Gastroesophageal sphincter (tissue), 4 donors: ENCODE results near the gene HHAT. TPM values are rescaled to one million over a fixed set of nuclear protein-coding genes. Genes with fewer than 3 reads are reported as not detected.

Experiments used
- ATAC-seq: fragments of 150-250 bp; one replicate; pipeline ENCODE4 v1.9.1; 2016; ENCODE audit warnings: mild to moderate bottlenecking, moderate library complexity
- H3K27ac ChIP-seq, 4 donors: fragments of 200-600 bp; sonication (generic) in 3 of 4; 1 replicate in 3 of 4; 2 replicates in 1 of 4; pipeline ENCODE4 v1.5.1; 2016 to 2019
- H3K27me3 ChIP-seq: fragments of 200-600 bp; sonication (generic); one replicate; pipeline ENCODE4 v1.5.1; 2019
- H3K36me3 ChIP-seq, 2 donors: fragments of 200-600 bp; sonication (generic); one replicate each; pipeline ENCODE4 v1.5.1; 2019; ENCODE audit warnings: control low read depth in 1 of 2
- H3K4me1 ChIP-seq, 3 donors: fragments of 200-600 bp; sonication (generic); 1 replicate in 2 of 3; 2 replicates in 1 of 3; pipeline ENCODE4 v1.5.1; 2016 to 2019; ENCODE audit warnings: control low read depth in 2 of 3
- H3K4me3 ChIP-seq, 2 donors: fragments of 200-600 bp; sonication (generic); one replicate each; pipeline ENCODE4 v1.5.1; 2019; ENCODE audit warnings: mild to moderate bottlenecking in 1 of 2, moderate library complexity in 1 of 2
- H3K9me3 ChIP-seq, 3 donors: fragments of 200-600 bp; sonication (generic); one replicate each; pipeline ENCODE4 v1.5.1; 2017 to 2019; ENCODE audit warnings: control low read depth in 2 of 3
- EP300 ChIP-seq: sonication (generic); formaldehyde crosslinking; IDR thresholded peaks from one replicate; pipeline ENCODE4 v1.6.1; 2017; ENCODE audit warnings: antibody characterized with exemption, mild to moderate bottlenecking
- POLR2A ChIP-seq, 2 donors: fragments of 450-650 bp; IDR thresholded peaks; one replicate each; pipeline ENCODE4 v1.6.1; 2017; ENCODE audit warnings: antibody characterized with exemption in 2 of 2, mild to moderate bottlenecking in 2 of 2, moderate library complexity in 1 of 2
- POLR2AphosphoS5 ChIP-seq: sonication (generic); formaldehyde crosslinking; IDR thresholded peaks from one replicate; pipeline ENCODE4 v1.6.1; 2017; ENCODE audit warnings: antibody characterized with exemption
- WGBS, 2 donors: methylation state at CpG; one replicate each; pipeline ENCODE4 v1.1.5; 2018; ENCODE audit warnings: low coverage in 1 of 2; 5-methylcytosine and 5-hydroxymethylcytosine counted together
- total RNA-seq, 4 donors: library from RNA; depleted of rRNA; stranded (reverse); fragments of >200 nt; gene quantifications; one replicate each; pipeline ENCODE4 v1.1.0, GENCODE V29; 2016
- TF ChIP-seq, protein P1 (sequence below), 4 experiments: fragments of 200-600 bp in 2 of 4; fragments of 450-650 bp in 2 of 4; sonication (generic) in 1 of 4; IDR thresholded peaks; one replicate each; pipeline ENCODE4 v1.5.1; 2017 to 2019; ENCODE audit warnings: antibody characterized with exemption in 4 of 4, mild to moderate bottlenecking in 2 of 4, moderate library complexity in 2 of 4

The HHAT gene
- total RNA-seq, 4 donors from 2014 or later: 1.2 to 2.4 (median 1.9) TPM

DNA sequence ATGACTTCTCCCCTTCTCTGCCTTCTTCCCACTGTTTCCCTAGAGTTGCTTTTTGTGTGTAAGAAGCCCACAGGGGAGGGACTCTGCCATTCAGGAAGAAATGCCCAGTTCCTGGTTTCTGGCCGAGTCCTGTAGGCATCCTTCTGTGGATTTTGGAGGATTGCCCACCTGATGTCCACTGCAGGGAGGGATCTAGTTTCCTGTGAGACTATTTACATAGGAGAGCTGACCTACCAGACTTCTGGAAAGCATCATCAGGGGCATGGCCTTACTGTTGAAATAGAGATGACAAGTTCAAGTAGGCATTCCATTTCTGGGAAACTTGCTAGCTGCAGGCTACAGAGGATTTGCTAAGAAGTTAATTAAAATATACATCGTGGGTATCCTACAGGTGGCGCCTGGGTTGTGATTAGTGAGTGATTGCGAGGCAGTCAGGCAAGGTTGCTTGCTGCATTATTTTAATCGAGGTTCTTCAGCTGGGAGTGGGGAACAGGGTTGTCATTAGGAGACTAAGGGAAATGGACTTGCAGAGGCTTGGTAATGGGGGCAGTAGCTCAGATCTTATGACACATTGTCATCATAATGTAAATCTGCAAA lies 148.7 kb downstream of the HHAT start:
- 46 to 62% methylated on average over 5 of the region's 5 CpGs for WGBS, 2 donors
- TF ChIP-seq EP300 (no peak), POLR2AphosphoS5 (no peak), POLR2A (IDR thresholded peaks at IDR 0.05) (no peak)
- TF ChIP-seq, protein P1, sequence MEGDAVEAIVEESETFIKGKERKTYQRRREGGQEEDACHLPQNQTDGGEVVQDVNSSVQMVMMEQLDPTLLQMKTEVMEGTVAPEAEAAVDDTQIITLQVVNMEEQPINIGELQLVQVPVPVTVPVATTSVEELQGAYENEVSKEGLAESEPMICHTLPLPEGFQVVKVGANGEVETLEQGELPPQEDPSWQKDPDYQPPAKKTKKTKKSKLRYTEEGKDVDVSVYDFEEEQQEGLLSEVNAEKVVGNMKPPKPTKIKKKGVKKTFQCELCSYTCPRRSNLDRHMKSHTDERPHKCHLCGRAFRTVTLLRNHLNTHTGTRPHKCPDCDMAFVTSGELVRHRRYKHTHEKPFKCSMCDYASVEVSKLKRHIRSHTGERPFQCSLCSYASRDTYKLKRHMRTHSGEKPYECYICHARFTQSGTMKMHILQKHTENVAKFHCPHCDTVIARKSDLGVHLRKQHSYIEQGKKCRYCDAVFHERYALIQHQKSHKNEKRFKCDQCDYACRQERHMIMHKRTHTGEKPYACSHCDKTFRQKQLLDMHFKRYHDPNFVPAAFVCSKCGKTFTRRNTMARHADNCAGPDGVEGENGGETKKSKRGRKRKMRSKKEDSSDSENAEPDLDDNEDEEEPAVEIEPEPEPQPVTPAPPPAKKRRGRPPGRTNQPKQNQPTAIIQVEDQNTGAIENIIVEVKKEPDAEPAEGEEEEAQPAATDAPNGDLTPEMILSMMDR (IDR thresholded peaks at IDR 0.05): no peak
- Histone ChIP-seq H3K27me3 (no peaks in the 10 kb centered on the region), H3K9me3 (no peaks in the 10 kb centered on the region), H3K27ac (no peak overlapping the region), H3K36me3 (no peaks in the 10 kb centered on the region), H3K4me1 (no peaks in the 10 kb centered on the region), H3K4me3 (no peak overlapping the region)
- no peak for ATAC-seq

DNA sequence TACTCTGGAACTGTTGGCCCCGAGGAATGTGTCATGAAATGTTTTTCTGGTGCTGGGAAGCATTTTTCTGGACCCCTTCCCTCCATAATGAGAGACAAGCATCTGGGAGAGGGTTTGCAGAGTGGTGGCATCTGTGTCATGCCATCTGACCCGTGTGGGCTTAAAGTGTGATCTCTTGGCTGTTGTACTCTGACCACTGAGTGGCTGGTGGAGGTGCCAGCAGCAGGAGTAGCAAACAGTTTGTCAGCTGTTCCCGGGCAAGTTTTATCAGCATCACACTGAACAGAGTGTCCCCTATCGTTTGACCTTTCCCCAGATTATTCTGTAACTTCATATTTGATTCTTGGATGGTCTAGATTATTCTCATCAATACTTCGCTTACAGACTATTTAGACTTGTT lies 150.1 kb downstream of the HHAT start:
- Histone ChIP-seq H3K4me3 (no peak overlapping the region), H3K9me3 (no peaks in the 10 kb centered on the region), H3K4me1 (no peaks in the 10 kb centered on the region), H3K36me3 (no peaks in the 10 kb centered on the region), H3K27ac (no peak overlapping the region), H3K27me3 (no peaks in the 10 kb centered on the region)
- no peak for TF ChIP-seq EP300
- TF ChIP-seq POLR2AphosphoS5: no peak
- no peak for TF ChIP-seq POLR2A (IDR thresholded peaks at IDR 0.05)
- TF ChIP-seq, protein P1 (IDR thresholded peaks at IDR 0.05): no peak
- WGBS, 2 donors: 80 to 88% methylated on average over 5 of the region's 5 CpGs
- ATAC-seq: no peak

DNA sequence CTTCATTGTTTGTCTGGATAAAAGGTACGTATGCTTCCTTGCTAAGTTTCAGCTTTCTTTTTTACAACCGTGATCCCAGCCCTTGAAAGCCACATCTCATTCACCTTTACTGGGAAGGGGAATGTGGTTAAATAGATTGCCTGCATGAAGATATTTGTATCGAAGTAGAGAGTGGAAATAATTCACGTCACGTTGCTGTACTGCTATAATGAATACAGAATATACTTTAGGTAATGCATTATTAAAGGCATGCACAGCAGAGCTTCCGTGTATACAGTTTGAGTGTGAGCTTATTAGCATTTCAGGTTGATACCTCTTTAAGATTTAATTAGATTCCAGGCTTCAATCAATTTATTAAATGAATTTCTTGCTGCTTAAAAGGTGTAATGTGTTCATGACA lies 153.8 kb downstream of the HHAT start:
- Histone ChIP-seq H3K27ac (no peak overlapping the region), H3K36me3 (no peaks in the 10 kb centered on the region), H3K4me1 (no peaks in the 10 kb centered on the region), H3K4me3 (no peak overlapping the region), H3K9me3 (no peaks in the 10 kb centered on the region), H3K27me3 (no peaks in the 10 kb centered on the region)
- no peak for ATAC-seq
- TF ChIP-seq, protein P1 (IDR thresholded peaks at IDR 0.05): no peak
- no peak for TF ChIP-seq POLR2AphosphoS5
- TF ChIP-seq POLR2A (IDR thresholded peaks at IDR 0.05): no peak
- no peak for TF ChIP-seq EP300
- 76 to 87% methylated on average over 6 of the region's 6 CpGs for WGBS, 2 donors

DNA sequence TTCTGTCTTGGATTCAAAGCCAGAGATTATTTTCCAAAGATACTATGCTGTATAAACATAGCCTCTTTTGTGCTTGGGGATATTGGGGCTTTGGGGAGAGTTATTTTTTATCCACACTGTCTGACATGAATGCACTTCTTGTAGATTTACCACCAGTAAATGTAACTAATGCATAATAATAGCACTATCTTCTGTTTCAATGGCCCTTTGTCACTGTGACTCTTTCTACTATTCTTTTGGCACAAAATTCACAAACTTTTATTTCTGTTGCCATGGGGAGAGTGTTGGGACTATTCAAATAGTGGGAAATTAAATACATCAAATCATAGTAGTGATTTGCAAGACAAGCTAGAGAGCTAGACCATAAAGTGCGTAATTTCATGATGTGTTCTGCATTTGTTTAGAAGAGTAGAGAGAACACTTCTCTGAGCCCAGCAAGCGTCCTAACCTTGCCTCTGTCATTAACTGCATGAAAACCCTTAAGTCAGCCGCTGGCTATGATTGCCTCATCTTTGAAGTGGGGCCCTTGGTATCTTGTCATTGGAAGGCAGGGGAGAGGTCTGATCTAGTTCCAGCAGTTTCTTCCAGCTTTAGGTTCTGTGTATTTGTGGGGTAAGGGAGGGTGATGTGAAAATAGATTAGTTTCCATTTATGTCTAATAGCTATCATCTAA lies 154.4 kb downstream of the HHAT start:
- Histone ChIP-seq H3K27me3 (no peaks in the 10 kb centered on the region), H3K27ac (no peak overlapping the region), H3K36me3 (no peaks in the 10 kb centered on the region), H3K9me3 (no peaks in the 10 kb centered on the region), H3K4me1 (no peaks in the 10 kb centered on the region), H3K4me3 (no peak overlapping the region)
- TF ChIP-seq POLR2A (IDR thresholded peaks at IDR 0.05): no peak
- TF ChIP-seq EP300: no peak
- TF ChIP-seq POLR2AphosphoS5: no peak
- TF ChIP-seq, protein P1 (IDR thresholded peaks at IDR 0.05): no peak
- 33 to 75% methylated on average over 1 to 3 of the region's 3 CpGs for WGBS, 2 donors
- no peak for ATAC-seq

DNA sequence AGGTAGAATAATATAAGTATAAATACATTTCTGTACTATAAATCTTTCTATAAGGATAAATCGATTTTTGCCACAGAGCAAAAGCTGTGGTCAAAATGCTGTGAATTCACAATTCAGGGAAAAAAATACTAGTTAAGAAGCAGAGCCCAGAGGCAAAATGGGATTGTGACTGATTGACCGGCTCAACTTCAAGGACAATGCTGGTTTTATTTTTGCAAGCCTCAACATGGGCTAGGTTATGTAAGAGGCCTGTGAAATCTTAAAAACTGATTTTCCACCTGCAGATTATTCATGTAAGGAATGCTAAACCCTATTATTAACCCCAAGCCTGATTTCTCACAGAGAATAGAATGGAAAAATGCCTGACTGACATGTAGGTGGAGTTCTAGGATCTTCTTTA lies 155.1 kb downstream of the HHAT start:
- no peaks in the 10 kb centered on the region for H3K4me1 ChIP-seq
- no peaks in the 10 kb centered on the region for H3K9me3 ChIP-seq
- ATAC-seq: no peak
- H3K27me3 ChIP-seq: no peaks in the 10 kb centered on the region
- H3K36me3 ChIP-seq: no peaks in the 10 kb centered on the region
- H3K4me3 ChIP-seq: no peak overlapping the region
- H3K27ac ChIP-seq: no peak overlapping the region
- whole genome bisulfite sequencing, 2 donors: 83 to 100% methylated on average over 1 to 2 of the region's 2 CpGs
- TF ChIP-seq POLR2AphosphoS5: no peak
- TF ChIP-seq, protein P1 (IDR thresholded peaks at IDR 0.05): no peak
- TF ChIP-seq EP300: no peak
- no peak for TF ChIP-seq POLR2A (IDR thresholded peaks at IDR 0.05)
